ENCODE results near the gene MRPL12. TPM values are rescaled to one million over a fixed set of nuclear protein-coding genes. Genes with fewer than 3 reads are reported as not detected.

MRPL12 gene
- total and polyA plus RNA-seq, 2 donors (not counting 1 experiment from before 2014, with no cell fraction given): 11.2 to 46.8 TPM

GRCh38 chr17:81695801-81696200, 7.4 kb upstream of the MRPL12 start:
- H3K27ac ChIP-seq (ENCODE audit: insufficient read depth, low read length): no peak overlapping the region
- no peaks in the 10 kb centered on the region for H3K9me3 ChIP-seq (ENCODE audit: control insufficient read depth, insufficient read depth, low read depth, low read length)
- H4K20me1 ChIP-seq (ENCODE audit: control insufficient read depth, extremely low read depth, insufficient read depth, low read length): no peaks in the 10 kb centered on the region
- no peaks in the 10 kb centered on the region for H3K4me1 ChIP-seq (ENCODE audit: control insufficient read depth, extremely low read depth, insufficient read depth, low read length)
- DNase-seq (ENCODE audit: low read depth in 2 of 2): no peak
- TF ChIP-seq CTCF (conservative IDR thresholded peaks at IDR 0.05 in 1 of 2, IDR thresholded peaks at IDR 0.05 in 1 of 2; ENCODE audit: low read depth in 1 of 2, low read length in 2 of 2) (no peak), EZH2 (IDR thresholded peaks at IDR 0.05; ENCODE audit: low read length, missing control alignments) (no peak)
- no peak overlapping the region for H3K4me3 ChIP-seq (replicated peaks in 1 of 4; ENCODE audit: control extremely low read depth in 1 of 4, insufficient read depth in 1 of 4, low read depth in 3 of 4, low read length in 4 of 4)
- H3K36me3 ChIP-seq (ENCODE audit: control insufficient read depth, insufficient read depth, low read length): peaks cover 48% of the 10 kb centered on the region
- no peak overlapping the region for H3K9ac ChIP-seq (ENCODE audit: insufficient read depth, low read length)
- H3K27me3 ChIP-seq (ENCODE audit: control insufficient read depth, insufficient read depth, low read length): no peaks in the 10 kb centered on the region
- H3K4me2 ChIP-seq (ENCODE audit: extremely low read depth, insufficient read depth, low read length): no peak overlapping the region
- H3K79me2 ChIP-seq (ENCODE audit: control insufficient read depth, insufficient read depth, low read length): peaks cover 26% of the 10 kb centered on the region
- no peak overlapping the region for H2AFZ ChIP-seq (ENCODE audit: low read length)

- Histone ChIP-seq H3K4me1 (ENCODE audit: control insufficient read depth, extremely low read depth, insufficient read depth, low read length) (peaks cover 3% of the 10 kb centered on the region), H3K9ac (ENCODE audit: insufficient read depth, low read length) (no peak overlapping the region), H2AFZ (ENCODE audit: low read length) (no peak overlapping the region), H3K4me2 (ENCODE audit: extremely low read depth, insufficient read depth, low read length) (no peak overlapping the region), H4K20me1 (ENCODE audit: control insufficient read depth, extremely low read depth, insufficient read depth, low read length) (no peaks in the 10 kb centered on the region), H3K27me3 (ENCODE audit: control insufficient read depth, insufficient read depth, low read length) (no peaks in the 10 kb centered on the region), H3K36me3 (ENCODE audit: control insufficient read depth, insufficient read depth, low read length) (peaks cover 53% of the 10 kb centered on the region), H3K4me3 (replicated peaks in 1 of 4; ENCODE audit: control extremely low read depth in 1 of 4, insufficient read depth in 1 of 4, low read depth in 3 of 4, low read length in 4 of 4) (no peak overlapping the region), H3K9me3 (ENCODE audit: control insufficient read depth, insufficient read depth, low read depth, low read length) (no peaks in the 10 kb centered on the region), H3K79me2 (ENCODE audit: control insufficient read depth, insufficient read depth, low read length) (peaks cover 32% of the 10 kb centered on the region), H3K27ac (ENCODE audit: insufficient read depth, low read length) (no peak overlapping the region)
- DNase-seq (ENCODE audit: low read depth in 2 of 2): no peak
- TF ChIP-seq CTCF (conservative IDR thresholded peaks at IDR 0.05 in 1 of 2, IDR thresholded peaks at IDR 0.05 in 1 of 2; ENCODE audit: low read depth in 1 of 2, low read length in 2 of 2): no peak
- TF ChIP-seq EZH2 (IDR thresholded peaks at IDR 0.05; ENCODE audit: low read length, missing control alignments): no peak
Observed at GRCh38 chr17:81696218-81696941, 6.8 kb upstream of the MRPL12 start.

- TF ChIP-seq EZH2 (IDR thresholded peaks at IDR 0.05; ENCODE audit: low read length, missing control alignments): no peak
- no peak for TF ChIP-seq CTCF (conservative IDR thresholded peaks at IDR 0.05 in 1 of 2, IDR thresholded peaks at IDR 0.05 in 1 of 2; ENCODE audit: low read depth in 1 of 2, low read length in 2 of 2)
- Histone ChIP-seq H3K27me3 (ENCODE audit: control insufficient read depth, insufficient read depth, low read length) (no peaks in the 10 kb centered on the region), H3K36me3 (ENCODE audit: control insufficient read depth, insufficient read depth, low read length) (peaks cover 49% of the 10 kb centered on the region), H2AFZ (ENCODE audit: low read length) (no peak overlapping the region), H3K79me2 (ENCODE audit: control insufficient read depth, insufficient read depth, low read length) (peaks cover 38% of the 10 kb centered on the region), H3K4me1 (ENCODE audit: control insufficient read depth, extremely low read depth, insufficient read depth, low read length) (peaks cover 9% of the 10 kb centered on the region), H4K20me1 (ENCODE audit: control insufficient read depth, extremely low read depth, insufficient read depth, low read length) (no peaks in the 10 kb centered on the region), H3K27ac (ENCODE audit: insufficient read depth, low read length) (no peak overlapping the region), H3K4me2 (ENCODE audit: extremely low read depth, insufficient read depth, low read length) (no peak overlapping the region), H3K9me3 (ENCODE audit: control insufficient read depth, insufficient read depth, low read depth, low read length) (no peaks in the 10 kb centered on the region), H3K9ac (ENCODE audit: insufficient read depth, low read length) (no peak overlapping the region), H3K4me3 (replicated peaks in 1 of 4; ENCODE audit: control extremely low read depth in 1 of 4, insufficient read depth in 1 of 4, low read depth in 3 of 4, low read length in 4 of 4) (no peak overlapping the region)
- DNase-seq (ENCODE audit: low read depth in 2 of 2): no peak
Observed at GRCh38 chr17:81697261-81698044, 5.7 kb upstream of the MRPL12 start.
